ENCODE results near the gene TEX50.
A peak's percentile ranks its signal among the peaks of the same experiment; 100 is the strongest.
"Not testable (repeated sequence)": the region's sequence is repeated elsewhere in the genome, so short reads cannot be mapped to it uniquely, and the experiment has no call there.

TEX50 gene

GRCh38 chr1:173663159-173663558 lies 28.0 kb downstream of the TEX50 start:
- DNase-seq = no peak

GRCh38 chr1:173666646-173667045 lies 31.5 kb downstream of the TEX50 start:
- DNase-seq = no peak

GRCh38 chr1:173669491-173669941 lies 34.4 kb downstream of the TEX50 start, which contains the start of gene ANKRD45:
ANKRD45 (minus strand) TSS chr1:173669851; CDS start chr1:173659418, 10,433 bp downstream.
- DNase-seq = peak in 1 of 4 experiments; percentile 2

GRCh38 chr1:173674496-173674895 lies 39.4 kb downstream of the TEX50 start:
- DNase-seq = not testable (repeated sequence)

GRCh38 chr1:173680152-173680551 lies 45.0 kb downstream of the TEX50 start:
- DNase-seq = not testable (repeated sequence)

- DNase-seq = no peak
Observed at GRCh38 chr1:173682184-173682583, 47.0 kb downstream of the TEX50 start.

GRCh38 chr1:173683838-173684237 lies 48.7 kb downstream of the TEX50 start:
- not testable (repeated sequence) for DNase-seq

- not testable (repeated sequence) for DNase-seq
Observed at GRCh38 chr1:173685121-173685520, 50.0 kb downstream of the TEX50 start.
